Panc1 (cell line): Measurements from ENCODE around the gene USP8. TPM values are rescaled to one million over a fixed set of nuclear protein-coding genes. Genes with fewer than 3 reads are reported as not detected.

Experiments used
- ATAC-seq: fragments of 200-7000 bp; cut with Tn5 transposase; 2 replicates; pipeline ENCODE4 v1.9.1; 2020; ENCODE audit warnings: mild to moderate bottlenecking, moderate library complexity
- BruUV-seq: library from RNA; stranded (reverse); fragments of 400-500 nt; replicated peaks from 2 replicates; lab custom pipeline; 2021; lab: Mats Ljungman, UMichigan
- CTCF ChIA-PET: fragments of 300-600 bp; sonication (Branson Sonifier 250); formaldehyde crosslinking; loops from one replicate; lab custom pipeline; 2022; ENCODE audit warnings: antibody characterized with exemption; lab: Charles Lee
- POLR2A ChIA-PET: fragments of 300-600 bp; sonication (Branson Sonifier 250); formaldehyde crosslinking; loops from one replicate; lab custom pipeline; 2022; ENCODE audit warnings: antibody characterized with exemption; lab: Charles Lee
- DNase-seq: peaks from one replicate; pipeline ENCODE4 v3.0.0-alpha.2; 2010; ENCODE audit warnings: low read depth, low spot score
- H3K27ac ChIP-seq: 2 replicates; pipeline ENCODE4 v1.5.1; 2011; ENCODE audit warnings: mild to moderate bottlenecking, low read length, inconsistent platforms
- H3K27me3 ChIP-seq: fragments of 200-500 bp; sonication (Bioruptor generic); 2 replicates; pipeline ENCODE4 v1.6.0; 2014; ENCODE audit warnings: low read length, inconsistent platforms; ENCODE audit not compliant: control insufficient read depth, insufficient read depth
- H3K36me3 ChIP-seq: fragments of 200-500 bp; sonication (Bioruptor generic); 2 replicates; pipeline ENCODE4 v1.5.1; 2014; ENCODE audit warnings: inconsistent platforms, mild to moderate bottlenecking, low read length, moderate library complexity; ENCODE audit not compliant: control insufficient read depth, insufficient read depth
- H3K4me1 ChIP-seq: 2 replicates; pipeline ENCODE4 v1.5.1; 2011; ENCODE audit warnings: inconsistent platforms, mild to moderate bottlenecking, low read length, moderate library complexity; ENCODE audit not compliant: control insufficient read depth, insufficient read depth
- H3K4me3 ChIP-seq, 2 experiments: 2 replicates each; pipeline ENCODE4 v1.5.1; 2011 to 2012; ENCODE audit warnings: low read depth in 2 of 2, low read length in 2 of 2, mild to moderate bottlenecking in 2 of 2, inconsistent platforms in 1 of 2, moderate library complexity in 1 of 2
- H3K9me3 ChIP-seq: fragments of 200-500 bp; sonication (Bioruptor generic); 2 replicates; pipeline ENCODE4 v1.5.1; 2014; ENCODE audit warnings: low read depth, mild to moderate bottlenecking, inconsistent platforms, low read length, moderate library complexity; ENCODE audit not compliant: control insufficient read depth, insufficient read depth
- POLR2AphosphoS5 ChIP-seq: IDR thresholded peaks from 2 replicates; pipeline ENCODE4 v1.6.1; 2012; ENCODE audit warnings: mild to moderate bottlenecking, low read depth, low read length, moderate library complexity
- REST ChIP-seq, 2 experiments: IDR thresholded peaks; 2 replicates each; pipeline ENCODE4 v1.6.1; 2011 to 2012; ENCODE audit warnings: low read depth in 2 of 2, control low read depth in 1 of 2, low read length in 1 of 2, mild to moderate bottlenecking in 1 of 2, moderate library complexity in 1 of 2; ENCODE audit not compliant: insufficient read depth in 1 of 2
- SIN3A ChIP-seq: IDR thresholded peaks from 2 replicates; pipeline ENCODE4 v1.6.1; 2012; ENCODE audit warnings: low read depth, mild to moderate bottlenecking, low read length, moderate library complexity, borderline replicate concordance; ENCODE audit not compliant: insufficient read depth
- TCF7L2 ChIP-seq: IDR thresholded peaks from 2 replicates; pipeline ENCODE4 v1.6.1; 2011; ENCODE audit warnings: mild to moderate bottlenecking, low read depth, low read length, inconsistent platforms
- in situ Hi-C: cut with HindIII; loops from 2 replicates; pipeline ENCODE4 v1.10.0; 2016; ENCODE audit warnings: low sequenced_read_pairs, low pct_unique_long_range_greater_than_20kb
- intact Hi-C: fragments of 100-400 bp; cut with micrococcal nuclease; formaldehyde crosslinking; loops from one replicate; pipeline ENCODE4 v1.10.0; 2022; ENCODE audit not compliant: unreplicated experiment
- total RNA-seq: library from RNA; stranded (reverse); gene quantifications from one replicate; pipeline ENCODE4 v1.2.1, GENCODE V29; 2021; ENCODE audit not compliant: unreplicated experiment
- TF ChIP-seq, protein P1 (sequence below): fragments of 450-650 bp; IDR thresholded peaks from 2 replicates; pipeline ENCODE4 v1.5.1; 2017; ENCODE audit warnings: mild to moderate bottlenecking

USP8 gene
- total RNA-seq, 1 experiment from 2014 or later, result 57.3 TPM

GRCh38 chr15:50558012-50558411 lies 133.8 kb downstream of the USP8 start:
- in situ Hi-C loops, result no loop called here
- CTCF ChIA-PET, result no interaction called here
- Histone ChIP-seq H3K9me3 (no peaks in the 10 kb centered on the region), H3K4me3 (no peak overlapping the region), H3K4me1 (no peaks in the 10 kb centered on the region), H3K36me3 (peaks cover 12% of the 10 kb centered on the region; the same call in 1 of the 2 replicates), H3K27ac (no peak overlapping the region), H3K27me3 (no peaks in the 10 kb centered on the region)
- no TSS peak for BruUV-seq
- intact Hi-C loops, result no loop called here
- DNase-seq (no peak), ATAC-seq (no peak)
- TF ChIP-seq, protein P1, sequence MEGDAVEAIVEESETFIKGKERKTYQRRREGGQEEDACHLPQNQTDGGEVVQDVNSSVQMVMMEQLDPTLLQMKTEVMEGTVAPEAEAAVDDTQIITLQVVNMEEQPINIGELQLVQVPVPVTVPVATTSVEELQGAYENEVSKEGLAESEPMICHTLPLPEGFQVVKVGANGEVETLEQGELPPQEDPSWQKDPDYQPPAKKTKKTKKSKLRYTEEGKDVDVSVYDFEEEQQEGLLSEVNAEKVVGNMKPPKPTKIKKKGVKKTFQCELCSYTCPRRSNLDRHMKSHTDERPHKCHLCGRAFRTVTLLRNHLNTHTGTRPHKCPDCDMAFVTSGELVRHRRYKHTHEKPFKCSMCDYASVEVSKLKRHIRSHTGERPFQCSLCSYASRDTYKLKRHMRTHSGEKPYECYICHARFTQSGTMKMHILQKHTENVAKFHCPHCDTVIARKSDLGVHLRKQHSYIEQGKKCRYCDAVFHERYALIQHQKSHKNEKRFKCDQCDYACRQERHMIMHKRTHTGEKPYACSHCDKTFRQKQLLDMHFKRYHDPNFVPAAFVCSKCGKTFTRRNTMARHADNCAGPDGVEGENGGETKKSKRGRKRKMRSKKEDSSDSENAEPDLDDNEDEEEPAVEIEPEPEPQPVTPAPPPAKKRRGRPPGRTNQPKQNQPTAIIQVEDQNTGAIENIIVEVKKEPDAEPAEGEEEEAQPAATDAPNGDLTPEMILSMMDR, result no peak
- TF ChIP-seq TCF7L2 (no peak), REST (IDR thresholded peaks at IDR 0.05; ENCODE audit: insufficient read depth in 1 of 2, low read depth in 2 of 2, low read length in 1 of 2) (no peak), POLR2AphosphoS5 (no peak), SIN3A (no peak)
- POLR2A ChIA-PET, result no interaction called here

DNA sequence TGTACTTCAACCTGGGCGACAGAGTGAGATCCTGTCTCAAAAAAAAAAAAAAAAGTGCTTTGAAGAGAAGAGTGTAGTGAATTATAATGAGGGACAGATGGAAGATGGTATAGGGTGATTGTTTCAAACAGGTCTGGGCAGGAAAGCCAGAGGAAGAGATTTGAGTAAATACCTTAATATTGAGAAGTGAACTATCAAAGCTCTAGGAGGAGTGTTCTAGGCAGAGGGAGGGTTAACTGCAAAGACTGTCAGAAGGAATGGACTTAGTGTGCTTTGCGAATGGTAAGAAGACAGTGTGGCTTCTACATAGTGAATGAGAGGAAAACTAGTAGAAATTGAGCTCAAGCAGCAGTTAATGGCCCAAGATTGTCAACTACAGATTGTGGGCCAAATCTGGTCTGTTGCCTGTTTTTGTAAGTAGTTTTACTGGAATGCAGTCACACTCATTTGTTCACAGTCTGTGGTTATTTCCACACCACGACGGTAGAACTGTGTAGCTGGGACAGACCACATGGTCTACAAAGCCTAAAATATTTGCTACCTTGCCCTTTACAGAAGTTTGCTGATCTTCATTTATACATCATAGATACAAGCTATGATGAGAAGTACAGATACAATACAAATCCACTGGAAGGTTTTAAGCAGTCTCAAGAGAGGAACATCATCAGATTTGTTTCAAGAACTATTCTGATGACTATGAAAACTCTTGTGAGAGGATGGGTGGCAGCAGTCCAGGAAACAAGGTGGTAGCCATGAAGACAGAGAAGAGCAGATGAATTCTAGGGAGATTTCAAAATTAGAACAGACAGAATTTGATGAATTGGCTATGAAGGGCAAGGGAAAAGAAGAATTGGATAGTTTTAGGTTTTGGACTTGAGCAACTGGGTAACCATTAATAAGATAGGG lies 138.8 kb downstream of the USP8 start:
- no peak for ATAC-seq
- POLR2A ChIA-PET, result no interaction called here
- no peaks in the 10 kb centered on the region for H3K9me3 ChIP-seq
- in situ Hi-C loops (no loop called here), intact Hi-C loops (no loop called here)
- no peaks in the 10 kb centered on the region for H3K4me1 ChIP-seq
- BruUV-seq, result no TSS peak
- no peaks in the 10 kb centered on the region for H3K27me3 ChIP-seq
- no peak for DNase-seq
- TF ChIP-seq, protein P1, result no peak
- H3K27ac ChIP-seq, result no peak overlapping the region
- peaks cover 12% of the 10 kb centered on the region; the same call in 1 of the 2 replicates for H3K36me3 ChIP-seq
- CTCF ChIA-PET, result no interaction called here
- no peak overlapping the region for H3K4me3 ChIP-seq
